OCI-LY1 (cell line): ENCODE measurements around the gene SALL4.

ENCODE experiments used
- H2AFZ ChIP-seq: fragments of 200-600 bp; sonication (generic), shearing (Covaris generic); 2 replicates; pipeline ENCODE4 v1.6.0; 2014; ENCODE audit warnings: antibody characterized with exemption, mild to moderate bottlenecking, low read length
- H3F3A ChIP-seq: fragments of 200-600 bp; sonication (generic), shearing (Covaris generic); 2 replicates; pipeline ENCODE4 v1.6.0; 2014; ENCODE audit warnings: mild to moderate bottlenecking, antibody characterized with exemption, low read length, moderate library complexity; ENCODE audit not compliant: insufficient read depth
- H3K27ac ChIP-seq: fragments of 200-600 bp; sonication (generic); 2 replicates; pipeline ENCODE4 v1.5.1; 2014; ENCODE audit warnings: low read length, mixed run types, mild to moderate bottlenecking, low read depth; ENCODE audit not compliant: poor library complexity, severe bottlenecking
- H3K27me3 ChIP-seq: fragments of 200-600 bp; sonication (generic); 2 replicates; pipeline ENCODE4 v1.6.0; 2014; ENCODE audit warnings: antibody characterized with exemption, mild to moderate bottlenecking, low read length, moderate library complexity; ENCODE audit not compliant: insufficient read depth
- H3K36me3 ChIP-seq: fragments of 200-600 bp; sonication (generic); 2 replicates; pipeline ENCODE4 v1.6.1; 2014; ENCODE audit warnings: mild to moderate bottlenecking, antibody characterized with exemption, low read length, moderate library complexity, mixed read lengths; ENCODE audit not compliant: insufficient read depth
- H3K4me1 ChIP-seq: fragments of 200-600 bp; sonication (generic); 2 replicates; pipeline ENCODE4 v1.5.1; 2014; ENCODE audit warnings: mild to moderate bottlenecking, low read length, moderate library complexity; ENCODE audit not compliant: insufficient read depth, severe bottlenecking
- H3K4me2 ChIP-seq: fragments of 200-600 bp; sonication (generic), shearing (Covaris generic); 2 replicates; pipeline ENCODE4 v1.6.1; 2014; ENCODE audit warnings: low read length
- H3K4me3 ChIP-seq: fragments of 200-600 bp; sonication (generic); 2 replicates; pipeline ENCODE4 v1.5.1; 2014; ENCODE audit warnings: low read length, low read depth, mild to moderate bottlenecking, mixed read lengths; ENCODE audit not compliant: poor library complexity, severe bottlenecking
- H3K79me2 ChIP-seq: fragments of 200-600 bp; shearing (Covaris generic); 2 replicates; pipeline ENCODE4 v1.6.1; 2016; ENCODE audit warnings: mixed run types, low read length, mixed read lengths; ENCODE audit not compliant: insufficient read depth
- H3K9ac ChIP-seq: fragments of 200-600 bp; sonication (generic), shearing (Covaris generic); 2 replicates; pipeline ENCODE4 v1.6.1; 2014; ENCODE audit warnings: mild to moderate bottlenecking, low read length, mixed read lengths
- H3K9me2 ChIP-seq: fragments of 200-600 bp; sonication (generic), shearing (Covaris generic); 2 replicates; pipeline ENCODE4 v1.6.1; 2014; ENCODE audit warnings: low read depth, mild to moderate bottlenecking, low read length, mixed read lengths
- H3K9me3 ChIP-seq: fragments of 200-600 bp; shearing (Covaris generic); 2 replicates; pipeline ENCODE4 v1.6.1; 2014; ENCODE audit warnings: low read length, mixed read lengths
- H4K20me1 ChIP-seq: fragments of 200-600 bp; sonication (generic), shearing (Covaris generic); 2 replicates; pipeline ENCODE4 v1.6.0; 2016; ENCODE audit warnings: mild to moderate bottlenecking, low read length; ENCODE audit not compliant: insufficient read depth
- CTCF ChIP-seq: fragments of 200-600 bp; sonication (generic), shearing (Covaris generic); IDR thresholded peaks from 2 replicates; pipeline ENCODE4 v1.5.1; 2017; ENCODE audit warnings: mild to moderate bottlenecking, antibody characterized with exemption, low read length, moderate library complexity, mixed read lengths
- EZH2 ChIP-seq: fragments of 200-600 bp; sonication (generic), shearing (Covaris generic); IDR thresholded peaks from 2 replicates; pipeline ENCODE4 v1.8.0; 2017; ENCODE audit warnings: borderline replicate concordance, mixed run types, mild to moderate bottlenecking, antibody characterized with exemption, low read length, moderate library complexity, mixed read lengths

SALL4 gene

GRCh38 chr20:51775241-51775640 is 27.1 kb downstream of the SALL4 start:
- Histone ChIP-seq H3K4me2 (no peak overlapping the region), H3K4me1 (no peaks in the 10 kb centered on the region), H3K36me3 (no peaks in the 10 kb centered on the region), H3K9me3 (no peaks in the 10 kb centered on the region), H3K9me2 (no peaks in the 10 kb centered on the region), H3K27me3 (no peaks in the 10 kb centered on the region), H3K79me2 (no peaks in the 10 kb centered on the region), H3F3A (no peaks in the 10 kb centered on the region), H3K9ac (no peak overlapping the region), H3K27ac (no peak overlapping the region), H4K20me1 (no peaks in the 10 kb centered on the region), H2AFZ (no peak overlapping the region), H3K4me3 (no peak overlapping the region)
- TF ChIP-seq CTCF (no peak), EZH2 (no peak)

- Histone ChIP-seq H3K9me2 (no peaks in the 10 kb centered on the region), H3K9me3 (no peaks in the 10 kb centered on the region), H4K20me1 (no peaks in the 10 kb centered on the region), H3K4me2 (no peak overlapping the region), H3K79me2 (no peaks in the 10 kb centered on the region), H3K9ac (no peak overlapping the region), H3K4me3 (no peak overlapping the region), H3K4me1 (no peaks in the 10 kb centered on the region), H3K27me3 (no peaks in the 10 kb centered on the region), H2AFZ (no peak overlapping the region), H3F3A (no peaks in the 10 kb centered on the region), H3K36me3 (no peaks in the 10 kb centered on the region), H3K27ac (no peak overlapping the region)
- TF ChIP-seq CTCF (no peak), EZH2 (no peak)
These were observed 30.1 kb downstream of the SALL4 start for GRCh38 chr20:51772236-51772635.

GRCh38 chr20:51769976-51770615 is 32.2 kb downstream of the SALL4 start:
- no peak overlapping the region for H3K4me3 ChIP-seq
- H3K4me1 ChIP-seq, result no peaks in the 10 kb centered on the region
- H3K27me3 ChIP-seq, result no peaks in the 10 kb centered on the region
- H3K9ac ChIP-seq, result no peak overlapping the region
- H4K20me1 ChIP-seq, result no peaks in the 10 kb centered on the region
- no peaks in the 10 kb centered on the region for H3F3A ChIP-seq
- no peaks in the 10 kb centered on the region for H3K9me3 ChIP-seq
- H3K27ac ChIP-seq, result no peak overlapping the region
- H2AFZ ChIP-seq, result no peak overlapping the region
- no peak overlapping the region for H3K4me2 ChIP-seq
- TF ChIP-seq CTCF (no peak), EZH2 (no peak)
- H3K36me3 ChIP-seq, result no peaks in the 10 kb centered on the region
- no peaks in the 10 kb centered on the region for H3K9me2 ChIP-seq
- H3K79me2 ChIP-seq, result no peaks in the 10 kb centered on the region
